GM19438 (cell line): ENCODE data around the gene SHANK1.

Source experiments
- ATAC-seq: cut with Tn5 transposase; IDR thresholded peaks from one replicate; pipeline ENCODE4 v1.9.1; 2021; ENCODE audit warnings: low read depth; ENCODE audit not compliant: unreplicated experiment

The SHANK1 gene

DNA sequence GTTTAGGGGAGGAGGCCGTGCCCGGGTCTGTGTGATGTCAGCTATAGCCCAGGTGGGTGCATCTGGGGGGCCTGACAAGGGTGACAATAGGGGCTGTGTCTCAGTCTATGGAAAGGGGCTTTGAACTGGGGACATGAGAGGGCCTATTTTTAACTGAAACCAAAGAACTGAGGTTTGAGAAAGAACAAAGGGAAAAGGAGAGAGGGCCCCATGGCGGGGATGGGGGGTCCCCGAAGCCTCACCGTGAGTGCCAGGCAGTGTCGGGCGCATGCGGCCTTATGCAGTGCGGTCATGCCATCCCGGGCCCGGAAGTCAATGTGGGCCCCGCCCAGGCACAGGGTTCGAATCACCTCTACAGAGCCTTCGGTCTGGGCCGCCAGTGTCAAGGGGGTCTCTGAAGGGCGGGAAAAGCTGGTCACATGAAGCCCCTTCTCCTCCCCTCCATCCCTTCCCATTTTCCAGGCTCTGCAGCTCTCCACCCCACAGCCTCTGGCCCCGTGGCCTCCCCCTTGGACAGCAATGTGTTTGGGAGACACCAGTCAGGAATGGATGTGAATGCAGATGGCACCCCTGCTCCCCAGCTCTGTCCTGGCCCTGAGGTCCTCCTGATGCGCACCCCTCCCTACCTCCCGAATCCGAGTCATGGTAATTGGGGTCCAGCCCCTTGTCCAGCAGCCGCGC is 5.9 kb downstream of the SHANK1 start:
- no peak for ATAC-seq

DNA sequence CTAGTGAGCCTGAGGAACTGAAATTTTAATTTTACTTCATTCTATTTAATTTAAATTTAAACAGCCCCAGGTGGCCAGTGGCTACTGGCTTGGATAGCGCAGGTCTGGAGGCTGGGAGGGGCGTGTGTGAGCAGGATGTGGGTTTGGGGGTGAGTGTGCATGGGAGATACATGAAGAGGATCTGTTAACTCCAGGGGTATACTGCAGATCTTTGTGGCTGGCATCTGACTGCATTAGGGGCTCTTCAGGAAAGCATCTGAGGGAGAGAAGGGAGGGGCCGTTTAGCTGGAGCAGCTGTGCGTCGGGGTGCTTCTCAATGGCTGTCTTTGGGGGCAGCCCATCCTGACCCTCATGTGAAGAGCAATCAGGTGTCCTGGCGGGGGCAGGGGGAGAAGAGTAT is 6.8 kb downstream of the SHANK1 start:
- no peak for ATAC-seq

DNA sequence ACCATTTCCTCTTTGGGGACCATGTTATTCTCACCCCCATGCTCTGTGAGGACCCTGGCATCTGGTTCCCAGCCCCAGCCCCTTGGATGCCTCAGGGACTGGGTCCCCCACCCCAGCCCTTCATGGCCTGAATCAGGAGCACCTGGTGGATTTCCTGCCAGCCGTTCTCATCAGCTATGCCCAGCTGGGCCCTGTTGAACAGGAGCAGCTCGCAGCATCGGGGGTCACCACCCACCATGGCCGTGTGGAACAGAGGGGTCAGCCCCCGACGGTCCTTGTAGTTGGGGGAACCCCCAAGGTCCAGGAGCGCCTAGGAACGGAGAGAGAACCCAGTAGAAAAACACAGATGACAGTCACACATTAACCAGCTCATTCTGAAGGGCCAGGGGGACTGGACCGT is 7.8 kb downstream of the SHANK1 start:
- no peak for ATAC-seq

DNA sequence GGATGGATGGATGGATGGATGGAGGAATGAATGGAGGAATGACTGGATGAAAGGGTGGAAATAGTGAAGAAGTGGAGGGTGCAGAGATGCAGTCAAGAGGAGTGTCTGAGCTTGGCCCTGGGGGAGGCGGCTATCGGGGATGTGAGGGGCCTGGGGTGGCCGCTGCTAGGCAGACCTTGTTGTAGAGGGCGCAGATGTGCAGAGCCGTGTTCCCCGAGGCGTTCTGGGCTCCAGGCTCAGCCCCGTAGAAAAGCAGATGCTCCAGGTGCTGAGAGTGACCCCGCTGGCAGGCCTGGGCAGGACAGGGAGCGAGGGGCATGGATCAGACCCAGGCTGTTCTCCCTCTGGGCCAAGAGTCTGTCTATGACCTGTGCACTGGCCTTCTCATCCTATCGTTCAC is 8.4 kb downstream of the SHANK1 start:
- no peak for ATAC-seq

DNA sequence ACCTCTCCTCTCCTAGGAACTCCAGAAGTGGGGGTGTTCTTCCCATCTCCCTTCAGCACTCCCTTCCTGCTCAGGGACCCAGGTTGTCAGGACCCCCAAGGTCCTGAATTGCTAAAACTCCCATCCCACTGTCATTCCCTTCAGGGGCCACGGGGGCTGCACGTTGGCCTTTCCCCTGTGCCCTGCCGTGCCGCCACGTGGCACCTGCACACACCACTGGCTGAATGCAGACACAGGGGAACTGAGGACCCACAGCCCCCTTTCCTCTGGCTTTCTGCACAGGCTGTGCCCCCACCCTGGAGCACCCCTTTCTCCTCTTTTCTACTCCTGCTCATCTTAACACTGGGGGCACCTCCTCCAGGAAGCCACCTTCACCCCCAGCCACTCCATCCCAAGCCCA is 9.0 kb downstream of the SHANK1 start:
- no peak for ATAC-seq

DNA sequence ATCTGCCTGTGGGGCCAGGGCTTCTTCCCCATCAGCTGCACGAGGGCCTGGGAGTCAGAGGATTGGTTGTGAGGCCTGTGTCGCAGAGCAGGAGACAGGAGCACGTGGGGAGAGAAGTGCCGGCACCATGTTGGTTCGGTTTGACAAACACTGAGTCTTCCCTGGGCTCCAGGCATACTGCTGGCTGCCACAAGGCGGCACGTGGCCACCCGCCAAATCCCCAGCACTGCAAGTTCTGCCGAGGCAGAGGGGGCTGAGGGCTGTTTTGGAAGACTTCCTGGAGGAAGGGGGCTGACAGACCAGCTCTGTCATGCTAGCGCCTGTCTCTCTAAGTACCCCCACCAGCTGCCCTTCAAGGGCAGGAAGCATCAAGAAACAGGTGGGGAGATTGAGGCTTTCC is 9.5 kb downstream of the SHANK1 start:
- no peak for ATAC-seq

DNA sequence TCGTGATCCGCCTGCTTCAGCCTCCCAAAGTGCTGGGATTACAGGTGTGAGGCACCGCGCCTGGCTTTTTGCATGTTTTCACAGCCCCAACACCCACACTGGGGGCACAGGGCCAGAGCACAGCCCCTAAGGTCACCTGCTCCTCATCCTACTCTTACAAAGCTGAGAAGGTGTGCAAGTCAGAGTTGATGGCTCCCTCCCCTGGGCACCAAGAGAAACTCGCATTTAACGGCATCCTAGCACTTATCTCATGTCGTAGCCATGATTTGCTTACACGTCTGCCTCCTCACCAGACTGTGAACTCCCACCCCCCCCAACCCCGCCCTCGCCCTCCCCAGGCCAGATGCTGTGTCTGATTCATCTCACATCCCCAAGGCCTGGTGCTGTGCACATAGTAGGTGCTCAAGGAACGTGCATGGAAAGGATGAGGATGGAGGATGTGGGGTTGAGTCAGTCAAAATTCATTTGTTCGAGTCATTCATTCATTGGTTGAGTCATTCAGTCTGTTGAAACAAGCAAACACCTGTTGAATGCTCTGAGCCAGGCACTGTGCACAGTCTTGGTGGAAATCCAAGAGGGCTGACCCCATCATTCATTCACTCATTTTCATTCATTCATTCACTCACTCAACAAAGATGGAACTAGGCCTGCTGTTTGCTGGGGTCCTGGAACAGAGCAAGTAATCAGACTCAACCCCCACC is 11.3 kb downstream of the SHANK1 start:
- ATAC-seq: no peak

DNA sequence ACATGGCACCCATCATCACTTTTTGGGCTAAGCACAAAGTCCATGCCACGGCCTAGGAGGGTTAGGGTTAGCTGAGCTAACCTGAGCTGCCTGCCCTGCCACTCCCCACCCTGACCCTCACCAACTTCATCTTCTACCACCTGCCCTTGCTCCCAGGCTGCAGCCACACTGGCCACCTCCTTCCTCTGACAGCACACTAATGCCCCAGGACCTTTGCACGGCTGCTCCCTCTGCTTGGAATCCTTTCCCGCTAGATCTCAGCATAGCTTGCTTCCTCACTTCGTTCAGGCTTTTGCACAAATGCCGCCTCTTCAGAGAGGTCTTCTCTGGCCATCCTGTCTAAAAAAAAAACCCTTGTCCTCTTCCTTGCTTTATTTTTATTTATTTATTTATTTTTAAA is 13.2 kb downstream of the SHANK1 start:
- no peak for ATAC-seq

DNA sequence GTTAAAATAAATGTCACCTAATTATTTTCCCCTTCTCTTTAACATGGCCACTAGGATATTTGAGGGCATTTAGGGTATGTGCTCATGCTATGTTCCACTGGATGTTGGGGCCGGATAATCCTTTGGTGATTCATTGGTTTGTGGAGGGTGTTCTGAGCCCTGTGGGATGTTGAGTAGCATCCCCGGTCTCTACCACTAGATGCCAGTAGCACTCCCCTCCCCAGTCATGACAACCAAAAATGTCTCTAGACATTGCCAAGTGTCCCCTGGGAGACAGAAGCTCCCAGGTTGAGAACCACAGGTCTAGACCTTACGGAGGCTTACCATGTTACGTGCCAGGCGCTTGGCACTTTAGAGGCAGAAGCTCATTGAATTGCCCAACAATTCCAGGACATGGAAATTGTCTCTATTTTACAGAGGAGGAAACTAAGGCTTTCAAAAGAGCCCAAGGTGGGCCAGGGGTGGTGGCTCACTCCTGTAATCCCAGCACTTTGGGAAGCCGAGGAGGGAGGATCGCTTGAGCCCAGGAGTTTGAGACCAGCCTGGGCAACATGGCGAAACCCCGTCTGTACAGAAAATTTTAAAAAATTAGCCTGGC is 14.1 kb downstream of the SHANK1 start:
- ATAC-seq: no peak

DNA sequence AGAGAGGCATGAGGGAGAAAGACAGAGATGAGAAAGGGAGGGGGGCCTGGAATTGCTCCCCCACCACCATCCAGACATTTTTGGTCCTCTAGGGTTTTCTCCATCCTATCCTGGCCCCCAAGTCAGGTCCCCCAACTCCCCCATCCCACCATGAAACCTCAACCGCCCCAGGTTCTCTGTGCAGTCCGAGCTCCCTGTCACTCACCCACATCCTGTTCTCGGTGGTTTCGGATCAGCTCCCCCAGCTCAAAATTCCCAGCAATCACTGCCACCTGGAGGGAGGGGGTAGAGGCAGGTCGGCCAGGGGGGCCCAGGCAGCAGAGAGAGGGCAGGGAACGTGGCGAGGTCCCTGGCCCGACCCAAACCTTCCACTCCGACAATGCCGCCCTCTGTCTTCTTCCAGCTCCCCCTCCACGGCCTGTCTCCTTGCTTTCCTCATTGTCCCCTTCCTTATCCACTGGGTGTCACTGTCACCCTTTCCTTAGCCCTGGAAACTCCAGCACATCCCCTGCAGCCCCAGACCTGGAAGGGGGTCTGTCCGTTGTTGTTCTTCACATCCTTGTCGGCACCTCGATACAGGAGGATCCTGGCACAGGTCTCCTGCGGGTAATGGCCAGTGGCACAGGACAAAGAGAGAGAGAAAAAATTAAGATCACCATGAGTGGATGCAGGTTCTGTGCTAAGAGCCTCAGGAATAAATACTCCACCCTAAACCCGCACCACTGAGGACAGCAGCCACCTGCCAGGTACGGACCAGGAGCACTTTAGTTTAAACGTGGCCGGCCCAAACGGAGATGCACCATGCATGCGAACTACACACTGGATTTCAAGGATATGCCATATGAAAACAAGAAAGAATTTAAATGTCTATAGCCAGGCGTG is 15.4 kb downstream of the SHANK1 start:
- no peak for ATAC-seq

DNA sequence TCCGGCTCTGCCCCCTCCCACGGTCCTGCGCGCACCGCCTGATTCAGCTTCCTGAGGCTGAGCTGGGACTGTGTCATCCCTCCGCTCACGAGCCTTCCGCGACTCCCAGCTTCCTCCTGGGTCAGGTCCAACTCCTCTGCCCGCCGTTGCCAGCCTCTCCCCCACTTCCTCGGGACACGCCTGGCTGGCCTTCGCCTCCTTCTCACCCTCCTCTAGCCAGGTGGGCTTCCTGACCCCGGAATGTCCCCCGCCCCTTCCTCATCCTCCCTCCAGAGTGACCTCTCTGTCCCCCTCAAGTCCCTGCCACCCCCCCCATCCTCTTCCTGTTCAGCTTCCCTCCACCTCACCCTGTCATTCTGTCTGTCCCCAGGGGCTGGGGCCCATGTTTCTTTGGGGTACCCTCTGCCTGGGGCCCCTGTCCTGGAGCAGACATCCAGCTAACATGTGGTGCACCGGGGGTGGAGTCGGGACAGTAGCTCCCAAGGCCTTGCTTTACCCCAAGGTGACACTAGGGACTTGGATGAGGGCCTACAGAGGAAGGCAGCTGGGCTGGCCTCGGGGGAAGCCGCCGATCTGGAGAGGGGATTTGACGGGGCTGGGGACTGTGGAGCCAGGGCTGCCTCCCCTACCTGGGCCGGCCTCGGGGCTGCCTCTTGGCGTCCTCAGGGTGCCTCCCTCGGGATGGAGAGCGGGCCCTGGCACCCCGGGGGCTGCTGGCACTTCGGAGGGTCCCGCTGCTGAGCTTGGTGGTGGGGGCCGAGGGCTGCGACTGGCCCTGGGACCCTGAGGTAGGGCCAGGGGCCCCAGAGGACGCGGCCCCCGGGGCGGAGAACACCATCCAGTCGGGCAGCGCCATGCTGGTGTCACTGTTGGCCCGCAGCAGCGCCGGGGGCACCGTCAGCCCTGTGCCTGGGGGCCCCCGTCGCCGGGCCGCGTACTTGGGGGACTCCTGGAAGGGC is 16.5 kb downstream of the SHANK1 start:
- ATAC-seq: no peak

DNA sequence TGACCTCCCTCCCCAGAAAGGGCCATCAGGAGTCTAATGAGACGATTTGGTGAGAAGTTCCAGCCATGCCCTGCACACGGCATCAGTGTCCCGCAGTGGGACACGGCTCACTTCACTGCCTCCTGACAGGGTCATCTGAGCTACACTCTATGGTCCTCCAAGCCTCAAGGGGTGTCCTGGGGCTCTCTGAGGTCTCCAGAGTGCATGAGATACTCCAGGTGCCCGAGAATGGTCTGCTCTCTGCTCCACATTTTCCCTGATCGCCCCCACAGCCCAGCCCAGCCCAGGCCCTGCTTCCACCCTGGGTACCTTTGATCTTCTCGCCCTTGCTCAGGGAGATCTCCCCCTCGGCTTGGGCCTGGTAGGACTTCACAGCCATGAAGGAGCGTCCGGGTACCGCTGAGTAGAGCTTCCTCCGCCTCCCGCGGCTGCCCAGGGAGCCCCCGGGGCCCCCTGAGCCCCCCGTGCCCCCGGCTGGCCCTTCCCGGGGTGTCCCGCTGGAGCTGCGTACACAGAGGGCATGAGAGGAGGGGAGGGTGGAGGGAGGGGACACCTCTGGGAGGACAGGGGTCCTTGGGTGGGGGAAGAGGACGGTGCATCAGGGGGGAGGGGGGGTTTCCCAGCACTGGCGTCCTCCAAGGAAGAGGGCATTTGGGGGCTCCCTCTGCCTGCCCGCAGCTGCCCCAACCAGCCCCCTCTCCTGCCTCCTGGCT is 17.3 kb downstream of the SHANK1 start:
- no peak for ATAC-seq

DNA sequence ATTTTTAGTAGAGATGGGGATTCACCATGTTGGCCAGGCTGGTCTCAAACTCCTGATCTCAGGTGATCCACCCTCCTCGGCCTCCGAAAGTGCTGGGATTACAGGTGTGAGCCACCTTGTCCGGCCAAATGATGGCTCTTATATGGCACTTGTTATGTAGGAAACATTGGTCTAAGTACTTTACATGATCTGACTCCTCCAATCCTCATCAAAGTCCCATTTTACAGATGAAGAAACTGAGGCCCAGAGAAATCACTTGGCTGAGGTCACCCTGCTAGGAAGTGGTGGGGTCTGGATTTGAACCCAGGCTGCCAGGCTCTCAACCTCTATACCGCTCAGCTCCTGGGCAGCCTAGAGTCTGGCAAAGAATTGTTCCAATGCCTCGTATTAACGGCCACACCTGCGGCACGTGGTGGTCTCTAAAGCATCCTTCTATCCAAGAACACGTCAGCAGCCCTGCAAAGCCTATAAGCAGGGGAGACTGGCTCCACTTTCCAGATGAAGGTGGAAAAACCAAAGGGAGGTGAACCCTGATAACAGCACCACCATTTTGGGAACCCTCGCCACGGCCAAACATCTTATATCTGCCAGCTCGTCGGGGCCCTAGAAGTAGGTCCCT is 18.1 kb downstream of the SHANK1 start:
- ATAC-seq: no peak

DNA sequence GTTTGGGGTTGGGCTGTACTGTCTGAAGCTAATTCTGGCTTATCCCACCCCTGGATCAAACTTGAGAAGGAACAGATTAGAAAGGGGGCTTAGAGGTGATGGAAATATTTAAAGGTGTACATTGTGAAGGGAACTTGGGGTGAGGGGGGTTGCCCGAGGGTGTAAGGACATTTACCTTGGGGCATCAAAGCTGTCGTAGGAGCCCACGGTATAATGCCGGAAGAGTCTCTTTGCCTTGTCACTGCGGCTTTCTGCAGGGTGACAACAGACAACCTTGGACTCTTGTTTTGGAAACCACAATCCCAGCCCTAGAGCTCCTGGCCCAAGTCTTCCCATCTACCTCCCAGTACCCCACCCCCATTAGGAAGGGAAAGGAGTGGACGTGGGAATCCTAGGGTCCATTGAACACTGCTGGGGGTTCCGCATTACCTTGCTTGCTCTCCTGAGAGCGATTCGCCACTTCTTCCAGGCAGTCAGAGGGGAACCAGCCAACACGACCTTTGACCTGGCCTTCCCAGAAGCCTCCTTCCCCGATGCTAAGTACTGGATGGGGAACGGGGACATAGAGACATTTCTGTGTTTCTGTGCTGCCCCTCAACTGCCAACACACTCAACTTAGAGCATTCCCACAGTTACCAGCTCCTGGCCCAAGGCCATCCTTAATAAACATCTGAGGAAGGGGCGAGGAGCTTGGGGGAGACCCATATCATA is 22.0 kb downstream of the SHANK1 start:
- no peak for ATAC-seq

DNA sequence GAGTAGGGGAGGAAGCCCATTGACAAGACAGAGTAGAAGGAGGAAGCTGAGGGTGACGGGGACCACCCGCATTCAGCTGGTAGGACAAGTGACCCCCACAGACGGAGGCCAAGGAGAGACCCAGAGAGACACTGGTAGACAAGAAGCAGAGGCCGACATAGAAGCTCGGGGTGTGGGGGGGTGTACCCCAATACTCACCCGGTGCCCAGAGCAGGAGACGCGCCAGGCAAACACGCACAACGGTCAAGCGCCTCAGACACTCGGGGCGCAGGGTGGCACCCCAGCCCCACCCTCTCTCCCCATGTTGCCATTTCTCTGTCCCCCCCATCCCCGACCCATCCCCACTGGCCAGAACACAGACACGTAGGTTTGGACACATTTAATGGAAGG is 23.5 kb downstream of the SHANK1 start:
- ATAC-seq: no peak

DNA sequence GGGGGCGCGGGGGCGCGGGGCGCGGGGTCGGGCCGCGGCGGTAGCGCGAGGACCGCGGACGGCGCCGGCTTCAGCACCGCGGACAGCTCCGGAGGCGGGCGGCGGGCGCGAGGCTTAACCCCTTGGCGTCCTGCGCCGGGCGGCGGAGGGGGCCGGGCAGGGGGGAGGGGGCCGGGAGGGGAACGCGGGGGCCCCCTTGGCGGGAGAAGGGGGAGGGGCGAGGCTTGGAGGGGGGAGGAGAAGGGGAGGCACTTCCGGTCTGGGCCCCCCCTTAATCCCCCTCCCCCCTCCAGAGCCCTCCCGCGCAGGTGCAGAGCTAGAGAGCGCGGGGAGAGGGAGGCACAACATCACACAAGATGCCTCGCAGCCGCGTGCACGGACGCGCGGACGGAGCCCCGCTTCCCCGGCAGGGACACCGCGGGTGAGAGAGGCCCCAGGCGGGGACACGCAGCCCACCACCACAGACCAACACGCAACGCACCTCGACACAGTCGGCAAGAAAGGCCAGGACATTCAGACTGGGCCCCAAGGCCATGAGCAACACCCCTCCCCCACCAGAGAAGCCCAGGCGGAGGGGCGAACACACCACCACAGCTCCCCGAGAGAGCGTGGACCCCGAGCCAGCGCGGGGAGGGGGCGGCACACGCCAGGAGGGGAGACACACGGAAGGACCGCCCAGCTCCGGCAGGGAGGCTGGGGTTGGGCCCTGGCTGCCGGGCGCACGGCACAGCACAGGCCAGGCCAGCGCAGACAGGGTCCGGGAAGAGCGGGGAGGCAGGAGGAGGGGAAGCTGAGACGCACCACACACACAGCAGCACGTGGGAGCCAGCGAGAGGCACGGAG is 24.1 kb downstream of the SHANK1 start:
- no peak for ATAC-seq

DNA sequence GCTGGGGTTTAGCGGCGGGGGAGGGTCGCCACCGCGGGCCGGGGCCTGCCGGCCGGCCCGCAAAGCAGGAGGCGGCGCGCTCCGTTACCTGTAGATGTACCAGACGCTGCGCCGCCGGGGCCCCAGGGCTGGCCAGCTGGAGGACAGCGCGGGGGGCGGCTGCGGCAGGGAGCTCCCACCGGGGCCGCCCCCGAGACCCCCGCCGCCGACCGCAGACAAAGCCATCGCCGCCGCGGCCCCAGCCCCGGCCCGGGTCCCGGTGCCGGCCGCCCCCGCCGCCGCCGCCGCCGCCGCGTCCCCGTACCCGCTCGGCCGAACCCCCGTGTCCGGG is 24.8 kb downstream of the SHANK1 start:
- no peak for ATAC-seq
